Tibial nerve (tissue), 4 donors: ENCODE results near the gene LIFR.

Source experiments
- EP300 ChIP-seq, 2 donors: sonication (generic); formaldehyde crosslinking; IDR thresholded peaks; one replicate each; pipeline ENCODE4 v1.6.1; 2017; ENCODE audit warnings: antibody characterized with exemption in 2 of 2, mild to moderate bottlenecking in 1 of 2
- POLR2A ChIP-seq, 2 donors: fragments of 450-650 bp; IDR thresholded peaks; one replicate each; pipeline ENCODE4 v1.6.1; 2017; ENCODE audit warnings: antibody characterized with exemption in 2 of 2, mild to moderate bottlenecking in 2 of 2, moderate library complexity in 2 of 2
- TF ChIP-seq, protein P1 (sequence below), 5 experiments: fragments of 200-600 bp in 3 of 5; fragments of 450-650 bp in 2 of 5; sonication (generic) in 3 of 5; IDR thresholded peaks; one replicate each; pipeline ENCODE4 v1.5.1; 2016 to 2019; ENCODE audit warnings: antibody characterized with exemption in 5 of 5, mild to moderate bottlenecking in 3 of 5, moderate library complexity in 2 of 5

DNA sequence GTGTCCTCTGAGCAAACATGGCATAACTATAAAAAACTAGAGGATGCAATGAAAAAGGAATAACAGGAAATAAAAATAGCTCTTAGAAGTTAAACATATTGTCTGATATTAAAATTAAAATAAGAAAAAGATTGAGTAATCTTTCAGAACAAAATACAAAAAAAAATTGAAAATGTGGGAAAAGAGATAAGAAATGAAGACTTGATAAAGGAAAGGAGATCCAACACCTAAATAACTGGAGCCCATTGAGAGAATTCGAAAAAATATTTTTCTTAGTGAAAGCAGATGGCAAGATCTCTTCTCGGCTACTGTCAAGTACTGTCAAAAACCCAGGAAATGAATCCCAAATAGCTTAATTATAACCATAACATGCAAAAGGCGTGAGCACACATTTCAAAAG lies 24.9 kb downstream of the LIFR start:
- TF ChIP-seq, protein P1, sequence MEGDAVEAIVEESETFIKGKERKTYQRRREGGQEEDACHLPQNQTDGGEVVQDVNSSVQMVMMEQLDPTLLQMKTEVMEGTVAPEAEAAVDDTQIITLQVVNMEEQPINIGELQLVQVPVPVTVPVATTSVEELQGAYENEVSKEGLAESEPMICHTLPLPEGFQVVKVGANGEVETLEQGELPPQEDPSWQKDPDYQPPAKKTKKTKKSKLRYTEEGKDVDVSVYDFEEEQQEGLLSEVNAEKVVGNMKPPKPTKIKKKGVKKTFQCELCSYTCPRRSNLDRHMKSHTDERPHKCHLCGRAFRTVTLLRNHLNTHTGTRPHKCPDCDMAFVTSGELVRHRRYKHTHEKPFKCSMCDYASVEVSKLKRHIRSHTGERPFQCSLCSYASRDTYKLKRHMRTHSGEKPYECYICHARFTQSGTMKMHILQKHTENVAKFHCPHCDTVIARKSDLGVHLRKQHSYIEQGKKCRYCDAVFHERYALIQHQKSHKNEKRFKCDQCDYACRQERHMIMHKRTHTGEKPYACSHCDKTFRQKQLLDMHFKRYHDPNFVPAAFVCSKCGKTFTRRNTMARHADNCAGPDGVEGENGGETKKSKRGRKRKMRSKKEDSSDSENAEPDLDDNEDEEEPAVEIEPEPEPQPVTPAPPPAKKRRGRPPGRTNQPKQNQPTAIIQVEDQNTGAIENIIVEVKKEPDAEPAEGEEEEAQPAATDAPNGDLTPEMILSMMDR (IDR thresholded peaks at IDR 0.05), result no peak
- no peak for TF ChIP-seq EP300 (IDR thresholded peaks at IDR 0.05)
- TF ChIP-seq POLR2A (IDR thresholded peaks at IDR 0.05), result no peak
